ENCODE results near the gene ZNF662. TPM values are rescaled to one million over a fixed set of nuclear protein-coding genes. Genes with fewer than 3 reads are reported as not detected.
A peak's percentile ranks its signal among the peaks of the same experiment; 100 is the strongest.

ZNF662 gene
- total RNA-seq, 2 experiments from 2014 or later: 2.5 to 2.7 TPM

DNA sequence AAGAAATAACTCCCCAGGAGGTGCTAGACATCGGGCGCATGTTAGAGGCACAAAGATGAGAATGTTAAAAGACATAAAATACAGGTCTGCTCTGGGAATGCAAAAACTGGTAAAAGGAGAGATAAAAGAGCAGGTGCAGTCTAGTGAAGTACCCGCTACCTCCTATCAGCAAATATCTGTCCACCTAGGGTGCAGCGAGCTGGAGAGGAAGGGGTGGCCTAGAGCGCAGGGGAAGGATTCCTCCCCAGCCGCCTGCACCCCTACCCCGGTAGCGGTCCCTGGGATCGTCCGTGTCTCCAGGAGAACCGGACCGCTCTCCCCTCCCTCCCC lies 237 bp upstream of the ZNF662 start:
- Histone ChIP-seq H3K4me3 (ENCODE audit: low read length) (peak overlapping the region; percentile 40), H3K9me3 (ENCODE audit: control insufficient read depth in 1 of 2, insufficient read depth in 1 of 2, low read length in 2 of 2) (peaks cover 0 to 22% of the 10 kb centered on the region in 2 experiments), H3K27me3 (ENCODE audit: control insufficient read depth in 1 of 2, insufficient read depth in 2 of 2, low read length in 2 of 2) (peaks cover 18 to 23% of the 10 kb centered on the region in 2 experiments), H3K4me1 (ENCODE audit: insufficient read depth, low read length) (peaks cover 14% of the 10 kb centered on the region), H3K27ac (ENCODE audit: low read depth in 1 of 2, low read length in 2 of 2) (no peak overlapping the region), H3K36me3 (ENCODE audit: insufficient read depth, low read length) (no peaks in the 10 kb centered on the region)
- CTCF ChIA-PET: no interaction called here
- Mint-ChIP-seq H3K9me3 (peaks cover 8% of the 10 kb centered on the region), H3K4me3 (peak overlapping the region; percentile 85), H3K36me3 (ENCODE audit: low read depth) (peaks cover 21% of the 10 kb centered on the region), H3K4me1 (ENCODE audit: low read depth) (peaks cover 18% of the 10 kb centered on the region), H3K27me3 (peaks cover 48% of the 10 kb centered on the region), H3K27ac (no peak overlapping the region)
- TF ChIP-seq, protein P1, sequence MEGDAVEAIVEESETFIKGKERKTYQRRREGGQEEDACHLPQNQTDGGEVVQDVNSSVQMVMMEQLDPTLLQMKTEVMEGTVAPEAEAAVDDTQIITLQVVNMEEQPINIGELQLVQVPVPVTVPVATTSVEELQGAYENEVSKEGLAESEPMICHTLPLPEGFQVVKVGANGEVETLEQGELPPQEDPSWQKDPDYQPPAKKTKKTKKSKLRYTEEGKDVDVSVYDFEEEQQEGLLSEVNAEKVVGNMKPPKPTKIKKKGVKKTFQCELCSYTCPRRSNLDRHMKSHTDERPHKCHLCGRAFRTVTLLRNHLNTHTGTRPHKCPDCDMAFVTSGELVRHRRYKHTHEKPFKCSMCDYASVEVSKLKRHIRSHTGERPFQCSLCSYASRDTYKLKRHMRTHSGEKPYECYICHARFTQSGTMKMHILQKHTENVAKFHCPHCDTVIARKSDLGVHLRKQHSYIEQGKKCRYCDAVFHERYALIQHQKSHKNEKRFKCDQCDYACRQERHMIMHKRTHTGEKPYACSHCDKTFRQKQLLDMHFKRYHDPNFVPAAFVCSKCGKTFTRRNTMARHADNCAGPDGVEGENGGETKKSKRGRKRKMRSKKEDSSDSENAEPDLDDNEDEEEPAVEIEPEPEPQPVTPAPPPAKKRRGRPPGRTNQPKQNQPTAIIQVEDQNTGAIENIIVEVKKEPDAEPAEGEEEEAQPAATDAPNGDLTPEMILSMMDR (IDR thresholded peaks at IDR 0.05): no peak
- no peak for DNase-seq
- intact Hi-C loops (cut with DNase I, micrococcal nuclease): no loop called here
- POLR2A ChIA-PET: no interaction called here
- ATAC-seq (ENCODE audit: poor library complexity): peak; percentile 34

DNA sequence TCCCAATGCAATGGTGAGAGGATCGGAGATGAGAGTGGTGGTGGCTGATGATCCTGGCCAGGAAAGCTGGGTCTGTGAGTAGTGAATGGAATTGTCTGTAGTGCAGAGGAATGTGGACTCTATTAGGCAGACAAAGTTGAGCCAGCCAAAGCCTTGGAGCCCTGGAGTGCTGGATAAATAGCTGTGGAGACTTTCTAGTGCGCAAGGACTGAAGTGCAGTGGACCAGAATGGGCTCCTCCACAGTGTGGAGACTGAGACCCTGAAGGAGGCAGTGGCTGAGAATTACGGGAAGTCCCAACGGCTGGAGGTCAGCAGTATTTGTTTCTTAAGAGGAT lies 874 bp downstream of the ZNF662 start:
- no peak overlapping the region for H3K27ac Mint-ChIP-seq
- CTCF ChIA-PET: no interaction called here
- peaks cover 8% of the 10 kb centered on the region for H3K9me3 Mint-ChIP-seq
- intact Hi-C loops (cut with DNase I, micrococcal nuclease): no loop called here
- peaks cover 0 to 22% of the 10 kb centered on the region in 2 experiments for H3K9me3 ChIP-seq (ENCODE audit: control insufficient read depth in 1 of 2, insufficient read depth in 1 of 2, low read length in 2 of 2)
- peaks cover 18% of the 10 kb centered on the region for H3K4me1 Mint-ChIP-seq (ENCODE audit: low read depth)
- POLR2A ChIA-PET: no interaction called here
- H3K4me3 Mint-ChIP-seq: peak overlapping the region; percentile 36
- H3K36me3 ChIP-seq (ENCODE audit: insufficient read depth, low read length): no peaks in the 10 kb centered on the region
- TF ChIP-seq, protein P1 (IDR thresholded peaks at IDR 0.05): no peak
- H3K4me3 ChIP-seq (ENCODE audit: low read length): peak overlapping the region; percentile 40
- H3K4me1 ChIP-seq (ENCODE audit: insufficient read depth, low read length): peaks cover 14% of the 10 kb centered on the region
- no peak for ATAC-seq (ENCODE audit: poor library complexity)
- peaks cover 48% of the 10 kb centered on the region for H3K27me3 Mint-ChIP-seq
- peaks cover 32% of the 10 kb centered on the region for H3K36me3 Mint-ChIP-seq (ENCODE audit: low read depth)
- no peak overlapping the region for H3K27ac ChIP-seq (ENCODE audit: low read depth in 1 of 2, low read length in 2 of 2)
- no peak for DNase-seq
- H3K27me3 ChIP-seq (ENCODE audit: control insufficient read depth in 1 of 2, insufficient read depth in 2 of 2, low read length in 2 of 2): peaks cover 18 to 23% of the 10 kb centered on the region in 2 experiments

- peaks cover 14% of the 10 kb centered on the region for H3K4me1 ChIP-seq (ENCODE audit: insufficient read depth, low read length)
- H3K4me3 ChIP-seq (ENCODE audit: low read length): no peak overlapping the region
- H3K27me3 ChIP-seq (ENCODE audit: control insufficient read depth in 1 of 2, insufficient read depth in 2 of 2, low read length in 2 of 2): peaks cover 18 to 23% of the 10 kb centered on the region in 2 experiments
- Mint-ChIP-seq H3K4me1 (ENCODE audit: low read depth) (peaks cover 18% of the 10 kb centered on the region), H3K36me3 (ENCODE audit: low read depth) (peaks cover 43% of the 10 kb centered on the region), H3K4me3 (peak overlapping the region; percentile 15), H3K9me3 (peaks cover 6% of the 10 kb centered on the region), H3K27ac (no peak overlapping the region), H3K27me3 (peaks cover 39% of the 10 kb centered on the region)
- intact Hi-C loops (cut with DNase I, micrococcal nuclease): no loop called here
- TF ChIP-seq, protein P1 (IDR thresholded peaks at IDR 0.05): no peak
- no peak overlapping the region for H3K27ac ChIP-seq (ENCODE audit: low read depth in 1 of 2, low read length in 2 of 2)
- CTCF ChIA-PET: no interaction called here
- POLR2A ChIA-PET: no interaction called here
- ATAC-seq (ENCODE audit: poor library complexity) (no peak), DNase-seq (no peak)
- no peaks in the 10 kb centered on the region for H3K36me3 ChIP-seq (ENCODE audit: insufficient read depth, low read length)
- peaks cover 3 to 22% of the 10 kb centered on the region in 2 experiments for H3K9me3 ChIP-seq (ENCODE audit: control insufficient read depth in 1 of 2, insufficient read depth in 1 of 2, low read length in 2 of 2)
Observed at GRCh38 chr3:42908675-42909074, 2.7 kb downstream of the ZNF662 start.

All from CD4-positive, alpha-beta T cell (primary cell).